BJ (cell line): ENCODE results near the gene SRRT. TPM values are rescaled to one million over a fixed set of nuclear protein-coding genes. Genes with fewer than 3 reads are reported as not detected.

Experiments used
- CTCF ChIA-PET: fragments of 350-600 bp; formaldehyde crosslinking; extraction: SDS; loops from one replicate; lab custom pipeline; 2021; ENCODE audit warnings: antibody characterized with exemption, inconsistent platforms; lab: Yijun Ruan, JAX
- POLR2A ChIA-PET: fragments of 300-600 bp; sonication (Branson Sonifier 250); formaldehyde crosslinking; extraction: SDS; loops from one replicate; lab custom pipeline; 2021; ENCODE audit warnings: antibody characterized with exemption; lab: Charles Lee
- DNase-seq: peaks from one replicate; pipeline ENCODE4 v3.0.0-alpha.2; 2011; ENCODE audit warnings: low read depth
- H3K27me3 ChIP-seq: 2 replicates; pipeline ENCODE4 v1.6.0; 2011; ENCODE audit warnings: low read length; ENCODE audit not compliant: control insufficient read depth, insufficient read depth
- H3K36me3 ChIP-seq: 2 replicates; pipeline ENCODE4 v1.5.1; 2011; ENCODE audit warnings: low read length; ENCODE audit not compliant: control insufficient read depth, insufficient read depth
- H3K4me3 ChIP-seq: 2 replicates; pipeline ENCODE4 v1.5.1; 2011; ENCODE audit warnings: low read depth, mild to moderate bottlenecking, control low read depth, low read length
- CTCF ChIP-seq: IDR thresholded peaks from 2 replicates; pipeline ENCODE4 v1.5.1; 2011; ENCODE audit warnings: low read depth, mild to moderate bottlenecking, control low read depth, inconsistent platforms, low read length, moderate library complexity; ENCODE audit not compliant: insufficient read depth
- polyA plus RNA-seq: library from polyadenylated mRNA; depleted of rRNA; stranded (reverse); fragments of >200 nt; gene quantifications from 2 replicates; pipeline ENCODE4 v1.2.3, GENCODE V29; 2011

Gene SRRT
- polyA plus RNA-seq, 1 experiment: 47.1 TPM

DNA sequence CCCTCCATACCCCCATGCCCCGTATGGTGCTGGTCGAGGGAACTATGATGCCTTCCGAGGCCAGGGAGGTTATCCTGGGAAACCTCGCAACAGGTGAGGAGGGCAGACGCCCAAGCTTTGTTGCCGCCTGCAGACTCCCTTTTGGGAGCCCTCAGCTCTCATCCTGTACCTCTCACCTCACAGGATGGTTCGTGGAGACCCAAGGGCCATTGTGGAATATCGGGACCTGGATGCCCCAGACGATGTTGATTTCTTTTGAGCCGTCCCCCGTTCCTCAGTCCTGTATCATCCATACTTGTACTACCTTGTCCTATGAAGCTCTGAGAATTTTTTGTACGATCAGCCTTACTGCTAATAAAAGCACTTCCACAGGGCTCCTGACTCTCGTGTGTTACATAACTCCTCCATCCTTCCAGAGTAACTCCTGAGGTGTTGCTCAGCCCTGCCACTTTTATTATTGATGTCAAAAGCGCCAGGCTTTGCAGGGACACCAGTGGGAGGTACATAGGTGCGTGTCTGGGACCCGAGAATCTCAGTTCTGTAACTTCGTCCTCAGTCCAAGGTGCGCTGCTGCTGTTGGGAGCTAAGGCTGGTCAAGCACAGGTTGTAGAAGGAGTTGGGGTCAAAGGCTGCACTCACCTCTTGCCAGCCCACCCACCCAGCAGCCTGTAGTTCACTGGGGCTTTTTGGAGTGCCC, 13.5 kb downstream of the SRRT start:
- POLR2A ChIA-PET: no interaction called here
- CTCF ChIA-PET: interaction anchor here (2.0 kb wide), 1 partner anchor 189 kb away, joined by 9 read pairs; no protein-coding TSS in a partner anchor
- DNase-seq: no peak
- H3K36me3 ChIP-seq: peaks cover 42% of the 10 kb centered on the region
- H3K27me3 ChIP-seq: no peaks in the 10 kb centered on the region
- no peak for TF ChIP-seq CTCF
- H3K4me3 ChIP-seq: peak overlapping the region; percentile 61

- TF ChIP-seq CTCF: no peak
- CTCF ChIA-PET: interaction anchor here (0.6 to 2.0 kb wide), 7 partner anchors 62 to 188 kb away, joined by 3 to 9 read pairs (median 3); partner anchors contain the start of genes EPHB4 and POP7
- peak within 1 kb of the TSS; percentile 61 for H3K4me3 ChIP-seq
- POLR2A ChIA-PET: interaction anchor here (0.6 to 1.5 kb wide), 6 partner anchors 14 to 277 kb away, joined by 3 to 16 read pairs (median 10); partner anchors contain the start of genes MOSPD3, POP7, SRRT and TRIP6
- DNase-seq: no peak
- H3K36me3 ChIP-seq: peaks cover 36% of the 10 kb centered on the region
- no peaks in the 10 kb centered on the region for H3K27me3 ChIP-seq
Observed at GRCh38 chr7:100888988-100889750, 14.3 kb downstream of the SRRT start, which contains the start of gene UFSP1. TSS of gene UFSP1 (minus strand) at chr7:100889715. CDS start at chr7:100889271, 444 bp downstream.

- TF ChIP-seq CTCF: no peak
- ChIA-PET POLR2A (interaction anchor here (0.6 to 1.5 kb wide), 3 partner anchors 16 to 185 kb away, joined by 4 to 13 read pairs (median 6); partner anchors contain the start of genes POP7 and SRRT), CTCF (interaction anchor here (0.6 to 2.0 kb wide), 7 partner anchors 64 to 392 kb away, joined by 3 to 9 read pairs (median 5); partner anchors contain the start of genes EPHB4 and POP7)
- Histone ChIP-seq H3K36me3 (peaks cover 23% of the 10 kb centered on the region), H3K4me3 (peak overlapping the region; percentile 46), H3K27me3 (peaks cover 2% of the 10 kb centered on the region)
- no peak for DNase-seq
Observed at GRCh38 chr7:100890653-100891567, 16.0 kb downstream of the SRRT start.

DNA sequence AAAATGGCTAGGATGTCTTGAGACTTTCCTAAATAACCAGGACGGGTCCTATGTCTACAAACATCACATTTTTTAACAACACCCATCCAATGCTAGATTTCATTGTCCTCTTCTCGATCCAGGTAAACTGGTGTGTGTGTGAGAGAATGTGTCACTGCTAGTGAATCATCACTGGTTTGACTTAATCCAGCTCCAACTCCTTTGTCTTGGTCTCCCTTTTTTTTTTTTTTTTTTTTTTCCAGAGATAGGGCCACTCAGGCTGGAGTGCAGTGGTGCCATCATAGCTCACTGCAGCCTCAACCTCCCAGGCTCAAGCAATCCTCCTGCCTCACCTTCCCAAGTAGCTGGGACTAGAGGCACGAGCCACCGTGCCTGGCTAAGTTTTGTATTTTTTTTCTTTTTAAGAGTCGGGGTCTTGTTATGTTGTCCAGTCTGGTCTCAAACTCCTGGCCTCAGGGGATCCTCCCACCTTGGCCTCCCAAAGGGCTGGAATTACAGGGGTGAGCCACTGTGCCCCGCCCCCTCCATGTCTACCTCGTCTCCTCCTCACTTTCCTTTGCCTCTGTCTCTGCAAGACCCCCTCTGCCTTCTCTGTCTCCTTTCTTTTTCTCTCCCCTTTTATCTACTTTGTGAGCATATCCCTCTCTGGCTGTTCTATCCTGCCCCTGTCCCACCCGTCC, 16.8 kb downstream of the SRRT start:
- no peak for TF ChIP-seq CTCF
- ChIA-PET CTCF (interaction anchor here (0.7 to 1.2 kb wide), 3 partner anchors 186 to 391 kb away, joined by 3 read pairs; partner anchors contain the start of gene POP7), POLR2A (interaction anchor here (0.6 to 0.9 kb wide), 2 partner anchors 25 to 186 kb away, joined by 4 to 6 read pairs; partner anchors contain the start of gene POP7)
- DNase-seq: no peak
- peaks cover 8% of the 10 kb centered on the region for H3K27me3 ChIP-seq
- peaks cover 15% of the 10 kb centered on the region for H3K36me3 ChIP-seq
- no peak overlapping the region for H3K4me3 ChIP-seq
